Measurements from ENCODE around the gene PMEL.
"Not testable (repeated sequence)": the region's sequence is repeated elsewhere in the genome, so short reads cannot be mapped to it uniquely, and the experiment has no call there.

The PMEL gene

DNA sequence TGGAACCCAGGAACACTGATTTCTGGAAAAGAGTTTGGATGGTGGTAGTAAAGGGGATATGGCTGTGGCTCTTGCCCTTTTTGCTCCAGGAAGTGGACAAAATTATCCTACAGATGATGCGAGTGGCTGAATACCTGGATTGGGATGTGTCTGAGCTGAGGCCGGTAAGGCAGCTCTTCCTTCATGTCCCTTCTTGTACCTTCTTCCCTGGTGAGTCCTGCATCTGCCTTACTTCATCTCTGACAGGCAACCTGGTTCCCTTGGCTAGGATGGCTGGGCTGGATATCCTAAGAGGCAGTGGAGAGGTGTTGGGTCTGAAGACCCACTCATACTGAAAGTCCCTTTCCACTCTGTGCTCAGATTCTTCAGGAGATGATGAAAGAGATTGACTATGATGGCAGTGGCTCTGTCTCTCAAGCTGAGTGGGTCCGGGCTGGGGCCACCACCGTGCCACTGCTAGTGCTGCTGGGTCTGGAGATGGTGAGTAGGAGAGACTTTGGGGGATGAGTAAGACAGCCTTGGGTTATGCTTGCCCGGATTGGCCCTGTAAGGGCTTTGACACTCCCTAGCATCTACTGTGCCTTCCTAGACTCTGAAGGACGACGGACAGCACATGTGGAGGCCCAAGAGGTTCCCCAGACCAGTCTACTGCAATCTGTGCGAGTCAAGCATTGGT lies 26.9 kb downstream of the PMEL start:
- DNase-seq: no peak

DNA sequence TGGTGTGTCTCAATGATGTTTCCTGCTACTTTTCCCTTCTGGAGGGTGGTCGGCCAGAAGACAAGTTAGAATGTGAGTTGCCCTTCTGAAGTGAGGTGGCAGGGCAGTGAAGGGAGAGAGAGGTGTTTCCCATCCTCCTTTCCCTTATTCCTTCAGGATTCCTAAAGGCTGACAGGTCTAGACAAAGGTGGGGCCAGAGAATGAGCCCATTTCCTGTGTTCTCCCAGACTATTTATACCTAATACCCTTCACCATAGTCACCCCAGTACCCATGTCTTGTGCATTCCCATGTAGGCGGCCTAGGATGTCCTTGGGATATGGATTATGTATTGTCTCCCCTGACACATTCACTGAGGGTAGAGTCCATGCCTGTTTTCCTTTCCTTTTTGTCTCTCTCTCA lies 27.9 kb downstream of the PMEL start:
- no peak for DNase-seq

- DNase-seq: no peak
Measured at GRCh38 chr12:55935738-55936151, 30.1 kb downstream of the PMEL start.

DNA sequence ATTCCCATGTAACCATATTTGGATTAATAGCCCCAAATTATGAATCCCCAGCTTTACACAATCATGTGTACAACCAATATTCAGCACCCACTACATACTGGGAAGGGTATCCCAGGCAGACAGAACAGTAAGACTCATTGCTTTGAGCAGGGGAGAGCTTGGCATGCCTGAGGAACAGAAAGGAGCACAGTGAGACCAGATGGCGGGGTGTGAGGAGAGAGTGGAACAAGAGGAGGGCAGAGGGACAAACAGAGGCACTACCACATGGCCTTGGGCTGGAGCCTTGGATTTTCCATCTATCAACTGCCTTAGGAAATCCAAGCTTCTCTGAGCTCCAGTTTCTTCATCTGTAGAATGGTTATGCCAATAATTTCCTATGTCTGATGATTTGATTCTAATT lies 31.1 kb downstream of the PMEL start:
- no peak for DNase-seq

DNA sequence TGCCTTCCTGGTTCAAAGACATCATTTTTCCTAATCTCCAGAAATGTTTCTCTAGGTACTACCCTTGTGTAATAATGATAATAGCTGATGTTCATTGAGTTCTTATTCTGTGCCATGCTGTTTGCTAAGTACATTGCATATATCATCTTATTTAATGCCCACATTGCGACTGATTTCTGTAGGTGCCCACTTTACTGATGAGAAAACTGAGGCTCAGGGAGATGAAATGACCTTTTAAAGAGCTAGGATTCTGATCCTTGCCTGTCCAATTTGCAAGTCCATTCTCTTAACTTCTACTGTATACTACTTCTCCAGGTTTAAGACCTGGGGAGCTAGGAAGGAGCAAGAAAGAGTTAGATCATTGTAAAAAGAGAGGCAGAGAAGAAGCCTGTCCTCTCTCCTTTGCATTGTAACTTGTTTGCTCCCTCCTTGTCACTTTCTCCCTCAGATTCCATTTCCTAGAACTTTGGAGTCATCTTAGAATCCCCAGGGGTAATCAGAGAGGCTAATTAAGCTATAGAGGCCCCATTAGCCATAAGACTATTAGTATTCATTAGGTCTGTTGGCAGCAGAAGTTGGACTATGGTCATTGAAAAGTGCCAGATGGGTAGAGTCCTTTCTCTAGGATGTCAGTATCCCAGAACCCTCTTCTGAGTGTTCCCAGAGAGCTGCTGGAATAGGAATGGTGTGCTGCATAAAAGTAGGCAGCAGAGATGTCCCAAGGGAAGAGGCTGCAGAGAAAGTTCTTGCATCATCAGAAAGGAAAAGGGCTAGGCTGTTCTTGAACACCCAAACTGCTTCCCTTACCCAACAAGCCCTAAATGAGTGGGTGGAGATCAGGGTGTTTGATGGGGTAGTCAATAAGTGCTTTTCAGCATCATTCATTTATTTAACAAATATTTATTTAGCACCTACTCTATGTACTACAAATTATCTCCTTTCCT lies 31.8 kb downstream of the PMEL start:
- peak; percentile 38 for DNase-seq

DNA sequence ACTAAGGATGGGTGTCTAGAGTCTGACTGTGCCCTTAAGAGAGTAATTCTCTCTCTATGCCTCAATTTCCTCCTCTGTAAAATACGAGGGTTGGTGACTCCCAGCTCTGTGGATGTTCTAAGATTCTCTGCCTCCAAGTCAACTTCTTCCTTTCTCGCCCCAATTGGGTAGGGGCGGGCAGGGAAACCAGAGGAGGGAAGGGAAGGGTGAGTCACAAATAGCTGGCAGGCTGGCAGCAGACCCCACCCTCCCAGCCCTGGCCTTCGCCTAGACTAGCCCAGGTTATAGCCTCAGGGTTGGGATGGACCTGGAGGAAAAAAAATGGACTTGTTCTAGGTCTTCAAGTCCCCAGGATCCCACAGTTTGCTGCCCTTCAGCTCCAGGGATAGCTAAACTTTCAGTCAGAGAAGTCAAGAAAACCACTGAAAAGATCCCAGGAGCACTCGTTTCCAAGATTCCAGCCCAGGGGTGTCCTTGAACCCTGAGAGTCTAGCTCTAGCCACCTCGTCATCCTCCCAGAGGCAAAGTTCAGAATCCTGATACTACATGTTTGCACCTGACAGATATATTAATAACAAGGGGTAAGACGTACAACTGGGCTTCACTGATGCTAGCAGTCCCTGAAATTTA lies 32.6 kb downstream of the PMEL start:
- DNase-seq: no peak

GRCh38 chr12:55932551-55932910 lies 33.3 kb downstream of the PMEL start:
- DNase-seq: no peak

- DNase-seq: peak; percentile 32
Measured at GRCh38 chr12:55931780-55932550, 33.9 kb downstream of the PMEL start.

GRCh38 chr12:55931317-55931779 lies 34.5 kb downstream of the PMEL start:
- DNase-seq: no peak

DNA sequence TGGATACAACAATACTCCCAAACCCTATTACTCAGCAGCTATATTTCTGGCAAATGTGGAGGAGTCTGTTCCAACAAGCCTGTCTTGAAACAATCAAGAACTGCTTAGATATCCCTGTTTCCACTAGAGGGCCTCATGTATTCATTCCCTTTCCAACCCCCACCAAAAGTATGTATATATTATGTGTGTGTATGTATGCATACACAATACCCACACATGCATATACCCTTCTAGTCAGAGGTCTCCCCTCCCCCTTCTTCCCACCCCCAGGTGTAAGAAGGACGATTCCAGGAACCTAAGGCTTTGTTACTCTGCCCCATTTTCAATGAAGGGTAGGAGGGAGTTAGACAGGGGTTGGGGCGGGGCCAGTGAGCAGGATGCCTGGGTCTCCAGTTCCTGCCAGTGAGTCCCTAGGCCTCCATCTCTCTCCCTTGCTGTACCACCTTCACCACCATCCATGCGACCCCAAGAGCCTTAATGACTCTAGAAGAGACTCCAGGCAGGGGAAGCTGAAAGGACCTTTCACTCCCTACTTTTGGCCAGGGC lies 35.0 kb downstream of the PMEL start, which contains the start of gene DGKA:
TSS of gene DGKA (plus strand) at position 392 of the 546 bp plus-strand sequence. CDS start 5,342 bp downstream, outside the sequence.
- peak; percentile 84 for DNase-seq

GRCh38 chr12:55929306-55929791 lies 36.5 kb downstream of the PMEL start:
- DNase-seq: no peak

GRCh38 chr12:55927588-55928502 lies 38.0 kb downstream of the PMEL start, which contains the start of gene PYM1:
PYM1 (minus strand) TSS chr12:55927894; CDS start chr12:55927761, 133 bp downstream.
- peak; percentile 51 for DNase-seq

GRCh38 chr12:55926738-55927587 lies 38.9 kb downstream of the PMEL start:
- peak; percentile 94 for DNase-seq

GRCh38 chr12:55925870-55926737 lies 39.7 kb downstream of the PMEL start:
- DNase-seq: no peak

DNA sequence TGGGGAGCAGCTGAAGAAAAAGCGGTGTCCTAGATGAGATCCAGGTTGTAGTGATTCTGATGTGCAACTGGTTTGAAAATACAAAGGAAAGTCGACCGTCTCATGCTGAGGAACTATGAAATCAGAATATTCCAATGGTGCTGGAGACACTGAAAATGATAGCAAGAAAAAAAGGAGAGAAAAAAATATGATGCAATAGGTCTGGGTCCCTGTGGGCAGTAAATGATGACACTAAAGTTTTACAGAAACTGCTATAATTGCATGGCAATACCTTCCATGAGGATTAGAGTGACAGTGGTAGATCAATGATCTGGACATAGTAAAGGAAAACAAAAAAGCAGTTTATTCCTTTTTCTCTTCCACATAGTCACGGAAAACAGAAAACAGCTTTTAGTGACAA lies 40.5 kb downstream of the PMEL start:
- DNase-seq: no peak

DNA sequence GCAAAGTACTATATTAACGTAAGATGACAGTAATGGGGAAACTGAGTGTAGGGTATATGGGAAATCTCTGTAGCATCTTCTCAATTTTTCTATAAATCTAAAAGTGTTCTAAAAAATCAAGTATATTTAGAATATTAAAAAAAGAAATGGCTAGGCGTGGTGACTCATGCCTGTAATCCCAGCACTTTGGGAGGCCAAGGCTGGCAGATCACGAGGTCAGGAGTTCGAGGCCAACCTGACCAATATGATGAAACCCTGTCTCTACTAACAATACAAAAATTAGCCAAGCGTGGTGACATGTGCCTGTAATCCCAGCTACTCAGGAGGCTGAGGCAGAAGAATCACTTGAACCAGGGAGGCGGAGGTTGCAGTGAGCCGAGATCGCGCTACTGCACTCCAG lies 42.2 kb downstream of the PMEL start:
- not testable (repeated sequence) for DNase-seq

DNA sequence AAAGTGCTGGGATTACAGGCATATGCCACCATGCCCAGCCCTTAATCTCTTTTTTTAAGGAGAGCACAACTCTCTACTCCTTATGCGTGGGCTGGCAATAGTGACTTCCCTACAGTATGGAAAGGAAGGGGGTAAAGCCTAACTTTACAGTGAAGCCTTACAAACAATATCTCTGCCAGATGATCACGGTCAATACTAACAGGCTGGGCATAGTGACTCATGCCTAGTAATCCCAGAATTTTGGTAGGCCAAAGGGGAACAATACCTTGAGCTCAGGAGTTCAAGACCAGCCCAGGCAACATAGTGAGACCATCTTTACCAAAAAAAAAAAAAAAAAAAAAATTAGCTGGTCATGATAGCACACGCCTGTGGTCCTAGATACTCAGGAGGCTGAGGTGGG lies 43.7 kb downstream of the PMEL start:
- DNase-seq: no peak

GRCh38 chr12:55919032-55919431 lies 46.8 kb downstream of the PMEL start:
- DNase-seq: peak; percentile 28

- no peak for DNase-seq
Measured at GRCh38 chr12:55915482-55915859, 50.4 kb downstream of the PMEL start.
